ENCODE results near the gene DLG2. TPM values are rescaled to one million over a fixed set of nuclear protein-coding genes. Genes with fewer than 3 reads are reported as not detected.

Gene DLG2
- total and polyA plus RNA-seq, 2 donors (not counting 3 experiments of a cell fraction or from before 2014, with no cell fraction given) = 0.15 to 1.1 TPM

DNA sequence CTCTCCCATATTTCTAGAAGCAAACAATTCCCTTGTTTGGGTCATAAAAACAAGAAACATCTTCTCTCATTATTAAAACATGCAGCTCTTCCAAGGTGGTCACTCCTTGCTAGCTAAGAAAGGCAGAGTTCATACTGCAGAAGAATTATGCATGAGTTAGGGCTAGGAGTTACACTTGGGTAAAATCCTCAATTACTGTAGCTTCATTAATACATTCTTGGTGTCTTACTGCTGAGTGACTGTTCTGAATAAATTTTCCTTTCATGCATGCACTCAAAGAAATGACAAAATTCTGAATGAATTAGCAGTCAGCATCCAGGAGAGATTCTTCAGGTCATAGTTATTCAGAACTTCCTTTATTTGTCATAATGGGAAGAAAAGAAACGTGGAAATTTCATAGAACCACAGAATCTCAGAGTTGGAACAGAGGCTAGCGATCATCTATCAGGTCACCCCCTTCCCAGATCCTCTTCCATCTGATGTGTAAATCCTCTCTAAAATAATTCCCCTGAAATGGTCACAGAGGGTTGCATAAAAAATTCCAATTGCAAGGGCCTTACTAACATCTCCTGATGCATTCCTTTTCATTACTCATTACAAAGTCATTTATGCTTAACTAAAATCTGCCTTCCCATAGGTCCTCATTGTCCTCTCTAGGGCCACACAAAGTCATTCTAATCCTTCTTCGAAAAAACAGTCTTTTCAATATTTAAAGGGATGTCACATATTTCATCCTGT, 771.5 kb downstream of the DLG2 start:
- Histone ChIP-seq H3K27me3 (ENCODE audit: control insufficient read depth in 2 of 2, insufficient read depth in 2 of 2, low read length in 2 of 2) (no peaks in the 10 kb centered on the region), H3K4me1 (ENCODE audit: control insufficient read depth, extremely low read depth, insufficient read depth, low read length) (no peaks in the 10 kb centered on the region), H3K27ac (ENCODE audit: insufficient read depth, low read depth, low read length) (no peak overlapping the region), H3K9me1 (replicated peaks; ENCODE audit: control insufficient read depth, extremely low read depth, insufficient read depth, low read length) (no peaks in the 10 kb centered on the region), H3K4me3 (replicated peaks in 1 of 3; ENCODE audit: insufficient read depth in 1 of 3, low read depth in 1 of 3, low read length in 3 of 3) (no peak overlapping the region), H3K4me2 (ENCODE audit: insufficient read depth, low read length) (no peak overlapping the region), H3K36me3 (ENCODE audit: control insufficient read depth in 2 of 2, extremely low read depth in 1 of 2, insufficient read depth in 2 of 2, low read length in 2 of 2) (no peaks in the 10 kb centered on the region), H2AFZ (ENCODE audit: low read depth, low read length) (no peak overlapping the region), H3K9me3 (replicated peaks; ENCODE audit: control insufficient read depth, insufficient read depth, low read length) (peaks cover 1% of the 10 kb centered on the region), H3K9ac (replicated peaks; ENCODE audit: extremely low read depth, insufficient read depth, low read length) (no peak overlapping the region), H3K79me2 (ENCODE audit: control insufficient read depth, insufficient read depth, low read length) (no peaks in the 10 kb centered on the region), H4K20me1 (replicated peaks; ENCODE audit: control insufficient read depth, extremely low read depth, insufficient read depth, low read length) (no peaks in the 10 kb centered on the region)
- POLR2A ChIA-PET = no interaction called here
- TF ChIP-seq FOS (IDR thresholded peaks at IDR 0.05; ENCODE audit: borderline replicate concordance, insufficient read depth, low read length) = no peak
- TF ChIP-seq, protein P1, sequence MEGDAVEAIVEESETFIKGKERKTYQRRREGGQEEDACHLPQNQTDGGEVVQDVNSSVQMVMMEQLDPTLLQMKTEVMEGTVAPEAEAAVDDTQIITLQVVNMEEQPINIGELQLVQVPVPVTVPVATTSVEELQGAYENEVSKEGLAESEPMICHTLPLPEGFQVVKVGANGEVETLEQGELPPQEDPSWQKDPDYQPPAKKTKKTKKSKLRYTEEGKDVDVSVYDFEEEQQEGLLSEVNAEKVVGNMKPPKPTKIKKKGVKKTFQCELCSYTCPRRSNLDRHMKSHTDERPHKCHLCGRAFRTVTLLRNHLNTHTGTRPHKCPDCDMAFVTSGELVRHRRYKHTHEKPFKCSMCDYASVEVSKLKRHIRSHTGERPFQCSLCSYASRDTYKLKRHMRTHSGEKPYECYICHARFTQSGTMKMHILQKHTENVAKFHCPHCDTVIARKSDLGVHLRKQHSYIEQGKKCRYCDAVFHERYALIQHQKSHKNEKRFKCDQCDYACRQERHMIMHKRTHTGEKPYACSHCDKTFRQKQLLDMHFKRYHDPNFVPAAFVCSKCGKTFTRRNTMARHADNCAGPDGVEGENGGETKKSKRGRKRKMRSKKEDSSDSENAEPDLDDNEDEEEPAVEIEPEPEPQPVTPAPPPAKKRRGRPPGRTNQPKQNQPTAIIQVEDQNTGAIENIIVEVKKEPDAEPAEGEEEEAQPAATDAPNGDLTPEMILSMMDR (IDR thresholded peaks at IDR 0.05; ENCODE audit: extremely low read depth in 1 of 2, insufficient read depth in 1 of 2, low read depth in 1 of 2, low read length in 2 of 2) = no peak
- TF ChIP-seq, protein P2, sequence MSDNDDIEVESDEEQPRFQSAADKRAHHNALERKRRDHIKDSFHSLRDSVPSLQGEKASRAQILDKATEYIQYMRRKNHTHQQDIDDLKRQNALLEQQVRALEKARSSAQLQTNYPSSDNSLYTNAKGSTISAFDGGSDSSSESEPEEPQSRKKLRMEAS (IDR thresholded peaks at IDR 0.05; ENCODE audit: insufficient read depth, insufficient read length) = no peak
- TF ChIP-seq JUN (IDR thresholded peaks at IDR 0.05; ENCODE audit: borderline replicate concordance, insufficient read depth, insufficient read length, low read depth) = no peak
- no peak for TF ChIP-seq GATA2 (IDR thresholded peaks at IDR 0.05; ENCODE audit: insufficient read depth, insufficient read length, low read depth, low read length)
- no peak for TF ChIP-seq MYC (IDR thresholded peaks at IDR 0.05; ENCODE audit: low read depth, low read length)
- TF ChIP-seq POLR2AphosphoS5 (IDR thresholded peaks at IDR 0.05; ENCODE audit: insufficient read depth, low read depth, low read length) = no peak
- intact Hi-C loops (cut with micrococcal nuclease) (no loop called here), dilution Hi-C loops (cut with MboI; ENCODE audit: extremely low pct_ligation_motif_present, low sequenced_read_pairs) (no loop called here)
- no TSS peak for BruUV-seq (replicated peaks)
- DNase-seq (ENCODE audit: low read depth, low spot score) (no peak), FAIRE-seq (no peak)
- CTCF ChIA-PET = no interaction called here
